Left lung (tissue), 10 donors: ENCODE measurements around the gene E4F1. TPM values are rescaled to one million over a fixed set of nuclear protein-coding genes. Genes with fewer than 3 reads are reported as not detected.

Experiments
- ATAC-seq: fragments of 200-7000 bp; cut with Tn5 transposase; one replicate; pipeline ENCODE4 v1.9.1; 2020; ENCODE audit warnings: moderate library complexity
- DNase-seq, 4 donors: peaks; one replicate each; pipeline ENCODE4 v3.0.0-alpha.2; 2013 to 2020
- H3K27ac ChIP-seq, 2 donors: fragments of 200-600 bp; sonication (generic) in 1 of 2; one replicate each; pipeline versions ENCODE4 v1.5.0 to v1.8.0; 2020 to 2021
- H3K27me3 ChIP-seq, 2 donors: fragments of 200-600 bp; sonication (generic) in 1 of 2; one replicate each; pipeline versions ENCODE4 v1.5.0 to v1.8.0; 2020 to 2021
- H3K36me3 ChIP-seq, 2 donors: fragments of 200-600 bp; sonication (generic) in 1 of 2; one replicate each; pipeline versions ENCODE4 v1.5.0 to v1.8.0; 2020 to 2021
- H3K4me1 ChIP-seq, 2 donors: fragments of 200-600 bp; one replicate each; pipeline ENCODE4 v1.8.0; 2021
- H3K4me3 ChIP-seq, 2 donors: fragments of 200-600 bp; sonication (generic) in 1 of 2; one replicate each; pipeline versions ENCODE4 v1.5.0 to v1.8.0; 2020 to 2021; ENCODE audit warnings: mild to moderate bottlenecking in 1 of 2
- H3K9me3 ChIP-seq, 2 donors: fragments of 200-600 bp; sonication (generic) in 1 of 2; one replicate each; pipeline versions ENCODE4 v1.5.0 to v1.8.0; 2020 to 2021
- CTCF ChIP-seq, 2 donors: fragments of 200-600 bp; sonication (generic) in 1 of 2; IDR thresholded peaks; one replicate each; pipeline versions ENCODE4 v1.5.0 to v1.8.0; 2021; ENCODE audit warnings: antibody characterized with exemption in 2 of 2
- intact Hi-C, 2 donors: fragments of 100-400 bp; cut with DNase I; formaldehyde crosslinking; loops; one replicate each; pipeline versions ENCODE4 v1.11.2 to v1.14.2; 2022
- polyA plus RNA-seq, 6 donors: library from polyadenylated mRNA; unstranded; fragments of 120-200 nt; gene quantifications; one replicate each; pipeline ENCODE4 v1.2.1, GENCODE V29; 2013; ENCODE audit not compliant: insufficient read length in 6 of 6
- total RNA-seq, 2 donors: library from RNA; stranded (reverse); fragmentation: NEBNext Ultra II Directional; extraction: Animal tissue kit (Norgen Biotek cat#: 25700); gene quantifications; one replicate each; pipeline ENCODE4 v1.2.1, GENCODE V29; 2021
- donor health status: DM: no; HTN: yes; CAD: no.
- donor health status: DM: no; HTN: no; CAD: no.

Gene E4F1
- total and polyA plus RNA-seq, 8 donors = 12.7 to 22.6 (median 17.0) TPM

DNA sequence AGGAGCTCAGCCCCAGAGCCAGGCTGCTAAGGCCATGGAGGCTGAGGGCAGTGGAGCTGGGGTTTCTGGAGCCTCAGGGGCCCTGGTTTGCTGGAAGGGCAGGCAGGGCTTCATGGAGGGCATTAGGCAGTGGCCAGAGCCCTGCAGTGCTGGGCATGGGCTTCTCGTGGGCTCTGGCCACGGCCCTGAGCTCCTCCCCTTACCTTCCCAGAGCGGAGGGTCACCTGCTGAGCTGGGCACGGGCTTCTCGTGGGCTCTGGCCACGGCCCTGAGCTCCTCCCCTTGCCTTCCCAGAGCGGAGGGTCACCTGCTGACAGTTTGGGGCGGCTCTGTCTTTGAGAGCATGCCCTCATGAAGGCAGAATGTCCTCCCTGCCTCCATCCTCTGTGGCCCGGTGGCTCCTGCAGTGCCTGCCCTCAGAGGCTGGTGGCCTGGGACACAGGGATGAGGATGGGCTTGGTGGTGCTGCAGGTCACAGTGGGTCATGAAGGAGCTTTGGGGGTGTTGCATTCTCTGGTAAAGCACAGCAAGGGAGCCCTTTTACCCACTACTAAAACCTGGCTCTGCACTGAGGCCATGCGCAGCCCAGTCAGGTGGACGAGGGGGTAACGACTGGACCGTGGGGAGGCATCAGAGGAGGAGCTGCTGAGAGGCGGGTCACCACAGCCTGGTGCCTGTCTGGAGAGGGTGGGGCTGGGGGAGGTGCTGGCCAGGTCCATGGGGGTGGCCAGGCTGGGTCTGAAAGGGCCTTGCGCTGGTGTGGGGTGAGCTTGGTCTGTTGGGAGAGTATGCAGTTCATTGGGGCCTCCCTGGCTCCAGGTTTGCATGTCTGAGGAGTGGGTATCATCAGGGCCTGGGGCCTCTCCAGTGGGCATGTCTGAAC is 47.4 kb downstream of the E4F1 start:
- Histone ChIP-seq H3K36me3 (peaks cover 0 to 6% of the 10 kb centered on the region in 2 donors), H3K27ac (no peak overlapping the region), H3K9me3 (no peaks in the 10 kb centered on the region), H3K27me3 (no peaks in the 10 kb centered on the region), H3K4me3 (no peak overlapping the region), H3K4me1 (peaks cover 18 to 33% of the 10 kb centered on the region in 2 donors)
- DNase-seq (peak in 1 of 4 donors; percentile 66), ATAC-seq (no peak)
- intact Hi-C loops = no loop called here
- TF ChIP-seq CTCF (IDR thresholded peaks at IDR 0.05) = no peak

DNA sequence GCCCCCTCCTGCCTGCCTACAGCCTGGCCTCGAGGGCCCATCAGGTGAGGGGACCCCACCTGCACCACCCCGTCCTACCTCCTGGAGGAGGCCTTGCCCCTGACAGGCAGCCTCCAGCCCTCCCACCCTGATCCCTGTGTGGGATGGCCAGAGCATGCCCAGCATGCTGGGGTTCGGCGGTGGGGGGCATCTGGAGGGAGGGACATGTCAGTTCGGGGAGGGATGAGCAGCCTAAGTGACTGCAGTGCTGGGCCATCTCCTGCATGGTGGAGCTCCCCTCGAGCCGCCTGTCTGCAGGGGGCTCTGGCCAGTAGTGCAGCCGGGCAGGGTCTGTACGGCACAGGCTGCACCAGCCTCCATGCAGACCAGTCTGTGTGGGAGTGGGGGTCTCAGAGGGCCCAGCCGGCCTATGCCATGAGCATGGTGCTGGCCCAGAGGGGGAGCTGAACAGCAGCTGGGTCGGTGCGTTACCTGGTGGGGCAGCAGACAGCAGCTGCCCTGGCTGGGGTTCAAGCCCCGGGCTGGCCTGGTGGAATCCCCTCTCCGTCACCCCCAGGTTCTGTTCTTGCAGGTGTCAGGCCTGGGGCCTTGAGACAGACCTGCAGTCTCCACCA is 48.6 kb downstream of the E4F1 start:
- Histone ChIP-seq H3K9me3 (no peaks in the 10 kb centered on the region), H3K27me3 (no peaks in the 10 kb centered on the region), H3K4me3 (no peak overlapping the region), H3K4me1 (peaks cover 11 to 24% of the 10 kb centered on the region in 2 donors), H3K36me3 (peaks cover 0 to 17% of the 10 kb centered on the region in 2 donors), H3K27ac (no peak overlapping the region)
- no peak for TF ChIP-seq CTCF (IDR thresholded peaks at IDR 0.05)
- intact Hi-C loops = no loop called here
- peak in 1 of 4 donors; percentile 74 for DNase-seq
- no peak for ATAC-seq

GRCh38 chr16:2273484-2273883 is 50.1 kb downstream of the E4F1 start:
- no peaks in the 10 kb centered on the region for H3K9me3 ChIP-seq
- intact Hi-C loops = no loop called here
- no peaks in the 10 kb centered on the region for H3K27me3 ChIP-seq
- TF ChIP-seq CTCF (IDR thresholded peaks at IDR 0.05) = no peak
- no peak overlapping the region for H3K27ac ChIP-seq
- H3K4me3 ChIP-seq = no peak overlapping the region
- H3K4me1 ChIP-seq = peaks cover 11 to 23% of the 10 kb centered on the region in 2 donors
- DNase-seq = peak in 1 of 4 donors; percentile 77
- peak; percentile 33 for ATAC-seq
- peaks cover 0 to 32% of the 10 kb centered on the region in 2 donors for H3K36me3 ChIP-seq

DNA sequence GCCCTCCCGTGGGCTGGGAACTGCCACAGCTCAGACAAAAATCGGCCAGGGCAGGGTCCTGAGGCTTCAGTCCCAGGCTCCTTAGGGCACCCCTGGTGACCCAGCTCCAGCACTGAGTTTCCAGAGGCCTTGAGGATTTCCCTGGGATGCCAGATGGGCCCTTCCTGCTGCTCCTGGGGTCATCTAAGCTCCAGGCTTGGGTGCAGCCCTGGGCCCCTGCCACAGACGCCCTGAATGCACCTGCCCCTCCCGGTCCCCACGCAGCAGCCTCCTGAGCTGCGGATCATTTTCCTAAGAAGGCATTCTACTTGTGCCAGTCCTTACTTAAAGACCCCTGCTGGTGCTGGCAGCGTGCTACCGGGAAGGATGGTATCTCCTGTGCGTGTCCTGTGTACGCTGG is 50.5 kb downstream of the E4F1 start:
- intact Hi-C loops = no loop called here
- Histone ChIP-seq H3K36me3 (peaks cover 0 to 37% of the 10 kb centered on the region in 2 donors), H3K27me3 (no peaks in the 10 kb centered on the region), H3K4me3 (no peak overlapping the region), H3K4me1 (peaks cover 11 to 21% of the 10 kb centered on the region in 2 donors), H3K27ac (no peak overlapping the region), H3K9me3 (no peaks in the 10 kb centered on the region)
- ATAC-seq (peak; percentile 9), DNase-seq (no peak)
- TF ChIP-seq CTCF (IDR thresholded peaks at IDR 0.05) = no peak
